Right renal cortex interstitium (tissue), 3 donors: Measurements from ENCODE around the gene TMEM18. TPM values are rescaled to one million over a fixed set of nuclear protein-coding genes. Genes with fewer than 3 reads are reported as not detected.

Experiments used
- DNase-seq, 3 donors: peaks; one replicate each; pipeline ENCODE4 v3.0.0-alpha.2; 2013; ENCODE audit warnings: low read depth in 3 of 3, low spot score in 2 of 3
- polyA plus RNA-seq, 3 donors: library from polyadenylated mRNA; unstranded; fragments of 120-200 nt; gene quantifications; one replicate each; pipeline ENCODE4 v1.2.1, GENCODE V29; 2013; ENCODE audit not compliant: insufficient read length in 3 of 3

TMEM18 gene
- polyA plus RNA-seq, 3 donors = 59.7 to 60.9 (median 60.7) TPM

DNA sequence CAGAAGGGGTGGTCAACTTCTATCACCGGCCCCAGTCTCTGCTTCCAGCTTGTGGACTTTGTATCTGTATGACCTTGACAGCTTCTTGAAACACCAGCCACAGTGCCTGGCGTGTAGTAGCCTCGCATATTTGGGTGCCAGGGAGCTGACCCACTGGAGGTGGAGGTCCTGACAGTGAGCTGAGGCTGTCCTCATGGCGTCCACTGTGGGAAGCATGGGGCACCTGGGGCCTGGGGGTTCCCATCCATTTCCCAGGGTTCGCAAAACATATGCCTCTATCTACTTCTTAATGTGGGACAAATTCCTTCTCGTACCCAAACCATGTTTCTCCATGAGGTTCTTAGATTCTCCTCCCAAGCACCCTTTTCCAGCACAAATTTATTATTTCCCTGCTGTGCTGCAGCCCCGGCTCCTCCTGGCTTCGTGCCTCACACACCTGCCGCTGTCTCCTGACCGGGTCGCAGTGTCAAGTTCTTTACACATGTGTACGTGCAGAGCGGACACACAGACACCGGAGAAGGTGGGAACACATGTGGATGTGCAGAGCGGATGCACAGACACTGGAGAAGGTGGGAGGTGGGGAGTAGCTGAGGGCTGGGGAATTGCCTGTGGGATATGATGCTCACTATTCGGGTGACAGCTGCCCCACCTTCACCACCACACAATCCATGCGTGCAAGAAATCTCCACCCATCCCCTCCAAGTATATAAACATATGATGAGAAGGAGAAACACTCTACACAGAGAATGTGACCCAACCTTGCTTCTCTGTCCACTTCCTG is 23.4 kb downstream of the TMEM18 start:
- DNase-seq = no peak

DNA sequence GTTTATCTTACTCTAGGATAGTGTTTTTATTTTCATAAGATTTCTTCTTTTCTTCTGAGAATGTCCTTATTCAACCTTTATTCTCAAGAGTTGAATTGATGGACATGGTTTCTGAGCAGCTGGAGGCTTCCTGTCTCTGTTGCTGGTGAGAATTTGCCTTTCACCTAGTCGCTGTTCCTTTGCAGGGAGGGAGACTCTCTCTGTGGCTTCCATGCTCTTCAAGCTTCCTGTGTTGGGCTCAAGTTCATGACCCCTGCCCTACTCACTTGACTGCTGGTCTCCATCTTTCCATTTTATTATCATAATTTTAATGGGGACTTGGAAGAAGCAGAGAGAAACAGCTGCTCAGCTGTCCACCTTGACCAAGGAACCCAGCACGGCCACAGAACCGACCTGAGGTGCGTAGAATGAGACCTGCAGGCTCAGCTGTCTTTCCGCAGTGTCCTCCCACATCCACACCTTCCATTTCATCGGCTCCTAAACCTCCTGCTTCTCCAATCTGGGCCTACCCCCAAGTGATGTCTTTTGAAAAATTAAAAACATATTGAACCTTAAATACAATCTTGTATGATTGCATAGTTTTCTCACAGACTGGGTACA is 24.2 kb downstream of the TMEM18 start:
- DNase-seq = no peak

DNA sequence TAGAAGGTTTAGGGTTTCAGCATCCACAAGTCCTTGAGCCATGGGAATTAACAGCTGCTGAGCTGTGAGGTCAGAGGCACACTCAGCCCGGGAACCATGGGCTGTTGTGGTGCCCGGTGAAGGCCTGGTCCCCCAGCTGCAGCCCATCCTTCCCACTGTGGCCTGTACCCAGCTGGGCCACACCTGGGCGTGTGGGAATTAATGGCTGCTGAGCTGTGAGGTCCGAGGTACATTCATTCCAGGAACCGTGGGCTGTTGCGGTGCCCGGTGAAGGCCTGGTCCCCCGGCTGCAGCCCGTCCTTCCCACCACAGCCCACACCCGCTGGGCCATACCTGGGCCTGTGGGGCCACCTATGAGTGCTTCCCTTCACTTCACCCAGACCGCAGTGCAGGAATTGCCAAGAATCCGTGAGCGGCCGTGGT is 25.2 kb downstream of the TMEM18 start:
- DNase-seq = no peak

DNA sequence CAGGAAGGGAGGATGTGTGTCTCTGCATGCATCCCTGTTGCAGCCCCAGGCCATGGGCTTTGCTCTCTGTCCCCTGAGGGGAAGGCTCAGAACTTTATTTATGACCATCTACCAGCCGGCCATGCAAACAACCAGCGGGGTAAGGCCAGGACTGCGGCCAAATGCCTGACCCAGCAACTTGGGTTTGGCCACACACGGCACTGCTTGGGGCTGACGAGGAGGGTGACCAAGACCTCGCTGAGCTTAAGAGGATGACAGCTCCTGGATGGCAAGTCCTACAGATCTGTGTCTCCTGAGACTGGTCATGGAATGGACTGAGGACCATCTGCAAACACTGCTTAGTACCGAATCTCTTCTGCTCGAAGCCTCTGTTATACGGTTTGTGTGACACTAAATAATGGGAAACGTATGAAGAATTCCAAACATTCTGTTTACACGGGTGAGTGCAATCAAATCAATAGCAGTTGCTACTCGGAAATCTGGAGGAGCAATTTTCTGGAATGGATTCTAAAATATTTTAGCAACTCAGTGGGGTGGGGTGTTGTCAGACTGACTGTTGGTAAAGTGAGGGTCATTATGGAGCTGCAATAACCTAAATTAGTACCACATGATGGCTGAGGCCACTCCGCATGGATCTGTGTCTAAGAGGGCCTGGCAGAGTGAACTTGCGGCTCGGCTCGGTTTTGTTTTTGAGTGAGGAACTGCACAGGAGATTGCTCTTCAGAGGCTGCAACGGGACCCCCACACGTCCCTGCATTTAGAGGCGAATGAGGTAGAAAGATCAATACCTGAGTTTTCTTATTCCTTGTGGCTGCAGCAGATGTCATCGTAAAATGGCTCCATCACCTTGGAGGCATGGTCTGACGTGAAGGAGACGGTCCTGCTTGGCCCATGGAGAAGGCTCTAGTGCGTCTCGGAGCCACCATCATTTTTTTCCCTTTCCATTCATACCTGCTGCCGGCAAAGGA is 26.6 kb downstream of the TMEM18 start:
- DNase-seq = no peak

DNA sequence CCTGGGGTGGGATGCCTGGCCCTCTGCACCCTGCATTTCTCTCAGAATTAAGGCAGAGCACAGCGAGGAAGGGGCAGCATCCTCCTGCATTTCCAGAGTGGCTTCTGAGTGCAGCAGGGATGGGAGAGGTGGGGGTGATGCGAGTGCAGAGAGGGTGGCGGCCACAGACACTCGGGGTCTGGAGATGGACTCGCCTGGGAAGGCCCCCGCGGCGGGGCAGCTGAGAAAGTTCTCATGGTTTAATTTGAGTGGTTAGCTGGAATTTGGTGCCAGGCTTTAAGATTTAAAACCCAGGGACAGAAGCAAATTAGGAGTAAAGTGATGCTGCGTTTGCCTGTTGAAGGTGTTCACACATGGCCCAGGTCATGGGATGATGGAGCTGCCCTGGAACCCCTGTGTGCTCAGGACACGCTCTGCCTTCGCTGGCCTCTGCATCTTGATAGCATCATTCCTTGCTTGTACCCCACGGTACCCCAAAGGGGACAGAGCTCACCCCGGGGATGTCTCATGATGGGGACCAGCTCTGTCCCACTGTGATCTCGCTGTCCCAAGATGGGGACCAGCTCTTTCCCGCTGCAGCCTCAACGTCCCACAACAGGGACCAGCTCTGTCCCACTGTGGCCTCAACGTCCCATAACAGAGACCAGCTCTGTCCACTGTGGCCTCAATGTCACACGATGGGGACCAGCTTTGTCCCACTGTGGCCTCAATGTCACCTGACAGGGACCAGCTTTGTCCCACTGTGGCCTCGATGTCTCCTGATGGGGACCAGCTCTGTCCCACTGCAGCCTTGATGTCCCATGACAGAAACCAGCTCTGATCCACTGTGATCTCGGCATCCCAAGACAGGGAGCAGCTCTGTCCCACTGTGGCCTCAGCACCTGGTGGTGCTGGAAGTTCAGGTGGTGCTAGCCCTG is 27.5 kb downstream of the TMEM18 start:
- DNase-seq = no peak

DNA sequence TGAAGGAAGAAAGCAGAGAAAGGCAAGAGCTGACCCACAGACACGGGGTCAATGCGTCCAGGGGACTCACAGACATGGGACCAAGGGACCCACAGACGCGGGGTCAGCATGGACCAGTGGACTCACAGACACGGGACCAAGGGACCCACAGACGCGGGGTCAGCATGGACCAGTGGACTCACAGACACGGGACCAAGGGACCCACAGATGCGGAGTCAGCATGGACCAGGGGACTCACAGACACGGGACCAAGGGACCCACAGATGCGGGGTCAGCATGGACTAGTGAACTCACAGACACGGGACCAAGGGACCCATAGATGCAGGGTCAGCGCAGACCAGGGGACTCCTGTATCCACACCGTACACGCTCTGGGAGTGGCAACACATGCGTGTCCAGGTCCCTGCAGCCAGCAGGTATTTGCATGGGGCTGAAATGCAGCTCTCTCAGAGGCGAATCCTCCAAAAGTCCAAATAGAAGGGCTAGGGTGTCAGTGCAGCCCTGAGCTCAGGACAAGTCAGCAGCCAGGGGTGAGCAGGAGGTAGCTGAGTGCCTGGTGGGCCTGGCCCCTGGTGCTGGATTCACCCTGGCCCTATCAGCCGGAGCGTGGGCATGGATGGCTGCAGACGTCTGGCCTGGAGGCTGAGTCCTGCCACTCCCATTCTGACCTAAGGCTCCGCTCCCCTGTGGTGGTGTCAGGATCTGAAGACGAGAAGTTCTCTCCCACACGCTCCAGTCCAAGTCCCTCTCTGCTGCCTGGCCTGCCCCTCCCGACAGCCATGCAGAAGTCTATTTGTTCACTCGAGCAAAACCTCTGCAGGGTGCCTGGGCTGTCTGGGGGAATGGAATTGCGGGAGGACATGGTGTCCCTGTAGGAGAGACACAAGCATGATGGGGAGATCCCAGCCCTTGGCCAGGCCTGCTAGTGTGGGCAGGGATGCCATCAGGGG is 28.5 kb downstream of the TMEM18 start:
- no peak for DNase-seq

DNA sequence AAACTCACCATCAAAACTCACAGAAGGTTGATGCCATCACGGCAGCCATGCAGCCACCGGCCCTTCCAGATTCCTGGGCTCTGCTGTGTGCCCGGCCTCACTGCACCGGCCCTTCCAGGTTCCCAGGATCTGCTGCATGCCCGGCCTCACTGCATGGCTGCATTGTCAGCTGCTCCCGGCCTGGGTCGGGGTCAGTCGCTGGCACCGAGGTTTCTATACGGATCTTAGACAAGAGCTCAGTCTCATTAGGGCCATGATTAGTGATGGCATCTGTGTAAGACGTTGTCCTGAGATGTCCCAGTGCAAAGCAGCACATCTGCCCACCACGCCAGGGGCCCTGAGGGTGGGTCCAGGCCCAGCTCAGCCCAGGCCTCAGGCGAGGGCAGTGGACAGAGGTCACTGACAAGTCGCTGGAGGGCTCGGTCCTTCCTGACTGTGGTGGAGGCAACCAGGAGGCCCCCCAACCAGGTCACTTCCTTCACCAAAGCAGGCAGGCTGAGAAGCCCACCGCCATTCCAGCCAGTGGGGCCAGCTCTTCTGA is 29.4 kb downstream of the TMEM18 start:
- DNase-seq = no peak

DNA sequence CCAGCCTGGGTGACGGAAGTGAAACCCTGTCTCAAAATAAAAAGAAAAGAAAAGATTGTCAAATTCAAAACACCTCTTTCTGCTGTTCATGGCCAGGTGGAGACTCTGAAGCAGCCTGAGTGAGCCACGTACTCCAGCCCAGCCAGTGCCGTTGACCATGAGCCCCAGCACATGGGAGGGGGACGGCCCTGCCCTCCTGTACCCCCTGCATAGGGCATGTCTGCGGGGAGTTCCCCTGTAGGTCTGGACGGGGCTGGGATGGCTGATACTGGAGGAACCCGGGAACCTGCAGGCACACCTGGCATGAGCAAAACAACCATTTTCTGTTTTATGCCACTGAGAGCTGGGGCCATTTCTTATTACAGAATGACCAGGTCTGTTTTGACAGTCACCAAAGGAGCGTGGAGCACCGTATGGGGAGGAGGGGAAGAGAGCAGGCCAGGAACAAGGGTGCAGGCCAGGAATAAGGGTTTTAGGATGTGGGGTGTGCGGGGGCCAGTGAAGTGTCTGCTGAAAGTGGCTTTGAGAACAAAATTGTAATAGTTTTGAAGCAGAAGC is 30.1 kb downstream of the TMEM18 start:
- DNase-seq = no peak

DNA sequence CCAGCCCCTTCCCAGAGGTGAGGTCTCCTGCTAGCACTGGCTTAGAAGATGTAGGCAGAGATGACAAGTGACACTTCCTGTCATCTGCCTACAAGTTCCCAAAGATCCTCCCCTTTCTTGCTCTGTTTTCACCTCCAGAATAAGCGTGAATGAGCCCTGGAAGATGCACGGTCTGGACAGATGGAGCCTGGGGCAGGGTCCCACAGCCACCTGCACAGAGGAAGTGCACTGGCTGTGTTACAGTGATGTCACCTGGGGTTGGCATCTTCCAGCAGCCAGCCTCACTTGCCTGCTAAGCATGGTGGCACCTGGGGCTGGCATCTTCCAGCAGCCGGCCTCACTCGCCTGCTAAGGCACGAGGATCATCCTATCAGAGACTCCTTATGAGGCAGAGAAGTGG is 32.3 kb downstream of the TMEM18 start:
- DNase-seq = no peak

DNA sequence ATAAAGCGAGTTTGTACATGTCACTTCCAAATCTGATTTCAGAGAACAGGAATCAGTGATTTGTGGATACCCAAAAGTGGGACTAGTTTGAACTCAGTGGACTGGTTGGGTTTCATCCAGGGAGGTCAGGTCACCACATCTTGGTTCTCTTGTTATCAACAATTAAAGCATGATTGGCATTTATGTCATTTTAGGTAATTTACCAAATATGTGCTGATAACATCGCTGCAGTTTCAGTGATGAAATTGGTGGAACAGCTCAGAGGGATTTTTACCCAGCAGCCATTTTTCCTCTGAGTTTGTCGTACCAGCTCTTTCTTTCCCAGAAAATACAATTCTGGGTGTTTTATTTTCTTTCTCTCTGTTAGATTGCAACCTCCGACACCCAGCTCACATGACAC is 33.4 kb downstream of the TMEM18 start:
- no peak for DNase-seq

DNA sequence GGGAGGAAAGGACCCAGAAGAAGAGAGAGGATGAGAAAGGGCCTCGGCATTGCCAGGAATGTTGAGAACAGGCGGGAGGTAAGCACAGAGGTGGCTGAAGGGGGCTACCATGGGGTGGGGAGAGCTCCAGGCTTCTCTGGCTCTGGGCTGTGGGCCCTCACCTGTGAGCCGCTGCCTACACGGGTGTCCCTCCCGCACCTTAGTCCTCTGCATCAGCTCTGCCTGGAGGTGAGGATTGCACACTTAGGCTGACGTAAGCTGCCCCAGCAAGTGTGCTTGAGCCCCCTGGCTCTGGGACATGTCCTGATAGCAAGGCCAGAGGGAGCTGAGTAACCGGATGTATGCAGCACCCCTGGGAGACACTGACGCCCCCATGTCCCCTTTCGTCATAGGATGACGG is 33.9 kb downstream of the TMEM18 start:
- DNase-seq = no peak

DNA sequence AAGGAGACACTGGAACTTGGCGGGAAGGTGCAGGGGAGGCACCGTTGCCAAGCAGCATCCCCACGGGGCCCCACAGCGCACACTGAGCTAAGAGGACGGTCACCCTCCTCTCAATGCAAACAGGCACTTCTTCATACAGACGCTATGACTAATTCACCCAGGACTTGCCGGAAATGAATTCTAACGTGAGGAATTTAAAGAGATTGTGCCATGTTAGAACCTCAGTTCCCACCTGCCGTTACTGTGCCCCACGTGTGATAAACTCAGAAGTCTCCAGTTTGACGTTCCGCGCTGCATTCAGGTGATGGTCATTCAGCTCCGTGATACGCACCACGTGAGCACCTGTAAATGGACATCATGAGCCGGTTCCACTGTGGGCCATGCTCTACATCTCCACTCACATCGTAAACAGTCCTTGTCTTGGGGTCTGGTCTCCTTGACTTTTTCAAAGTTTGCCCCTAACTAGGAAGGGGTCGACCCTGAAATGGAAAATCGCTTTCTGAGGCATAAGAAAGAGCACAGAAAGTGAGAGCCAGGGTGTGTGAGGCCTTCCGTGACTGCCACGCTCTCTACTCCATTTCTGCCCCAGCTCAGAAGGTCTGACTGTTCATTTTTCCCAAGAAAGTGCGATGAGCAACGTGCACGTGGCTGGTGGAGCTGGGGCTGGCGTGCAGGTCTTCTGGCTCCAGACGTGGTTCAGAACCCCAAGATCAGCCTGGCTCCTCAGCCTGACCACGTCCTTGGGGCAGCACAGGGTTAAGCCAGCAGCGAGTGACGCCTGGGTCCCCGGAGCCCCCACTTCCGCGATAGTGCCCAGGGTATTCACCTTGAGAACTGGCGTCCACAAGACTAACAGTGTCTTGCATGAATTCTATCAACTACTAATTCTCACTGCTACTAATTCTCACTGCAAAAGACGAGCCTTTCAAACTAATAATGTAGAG is 35.1 kb downstream of the TMEM18 start:
- no peak for DNase-seq

DNA sequence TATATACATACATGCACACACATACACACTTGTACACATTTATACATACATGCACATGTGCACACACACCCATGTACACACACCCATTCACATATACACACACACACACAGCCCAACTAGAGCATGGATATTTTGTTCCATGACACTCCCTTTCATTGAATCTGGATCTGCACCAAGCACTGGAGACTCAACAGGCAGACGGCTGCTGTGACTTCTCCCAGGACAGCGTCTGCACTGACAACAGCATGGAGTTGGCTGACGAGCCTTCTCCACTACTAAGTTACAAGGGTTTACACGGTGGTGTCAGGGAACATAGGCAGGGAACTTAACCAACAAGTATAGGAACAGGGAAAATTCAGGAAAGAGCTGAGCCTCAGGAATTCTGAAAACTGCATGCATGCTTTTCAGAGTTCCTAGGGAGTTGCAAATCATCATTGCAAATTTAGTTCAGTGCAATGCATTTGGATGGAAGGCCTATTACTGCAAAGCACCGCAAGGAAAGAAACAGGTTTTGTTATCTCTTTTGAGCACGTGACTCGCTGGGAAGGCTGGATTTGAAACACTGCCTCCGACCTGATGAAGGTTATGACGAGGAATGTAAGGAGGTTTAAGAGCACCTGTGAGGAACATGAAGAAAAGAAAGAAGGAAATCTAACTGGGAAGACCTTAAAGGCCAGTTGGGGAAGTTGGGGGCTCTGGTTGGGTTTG is 35.9 kb downstream of the TMEM18 start:
- DNase-seq = no peak

DNA sequence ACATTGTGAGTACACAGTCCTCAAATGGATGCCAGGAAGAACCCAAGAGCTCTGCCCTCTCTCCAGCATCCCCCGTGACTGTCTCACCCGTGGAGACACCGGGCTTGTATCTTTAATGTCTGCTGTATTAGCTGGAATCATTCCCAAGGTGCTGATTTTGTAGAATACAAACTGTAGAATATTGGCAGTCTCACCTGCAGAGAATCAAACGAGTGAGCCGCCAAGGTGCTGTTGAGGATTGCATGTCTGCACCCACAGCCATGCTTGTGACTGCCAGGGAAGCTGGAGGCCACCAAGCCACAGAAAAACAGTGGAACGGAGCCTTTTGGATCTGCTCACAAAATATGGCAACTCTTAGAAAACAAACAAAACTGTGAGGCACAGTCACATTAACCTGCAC is 37.5 kb downstream of the TMEM18 start:
- DNase-seq = no peak

DNA sequence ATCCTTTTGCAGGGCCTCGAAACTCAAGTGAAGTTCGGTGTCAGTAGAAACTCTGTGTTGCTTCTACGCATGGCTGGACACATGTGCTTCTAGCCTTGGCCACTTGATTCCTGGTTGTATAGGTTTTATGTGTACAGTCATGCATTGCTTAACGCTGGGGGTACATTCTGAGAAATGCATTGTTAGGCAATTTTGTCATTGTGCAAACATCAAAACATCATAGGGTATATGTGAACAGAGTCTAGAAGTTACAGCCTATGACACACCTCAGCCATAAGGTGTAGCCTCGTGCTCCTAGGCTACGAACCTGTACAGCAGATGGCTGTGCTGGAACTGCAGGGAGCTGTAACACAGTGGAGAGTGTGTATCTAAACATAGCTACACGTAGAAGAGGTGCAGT is 39.4 kb downstream of the TMEM18 start:
- no peak for DNase-seq

DNA sequence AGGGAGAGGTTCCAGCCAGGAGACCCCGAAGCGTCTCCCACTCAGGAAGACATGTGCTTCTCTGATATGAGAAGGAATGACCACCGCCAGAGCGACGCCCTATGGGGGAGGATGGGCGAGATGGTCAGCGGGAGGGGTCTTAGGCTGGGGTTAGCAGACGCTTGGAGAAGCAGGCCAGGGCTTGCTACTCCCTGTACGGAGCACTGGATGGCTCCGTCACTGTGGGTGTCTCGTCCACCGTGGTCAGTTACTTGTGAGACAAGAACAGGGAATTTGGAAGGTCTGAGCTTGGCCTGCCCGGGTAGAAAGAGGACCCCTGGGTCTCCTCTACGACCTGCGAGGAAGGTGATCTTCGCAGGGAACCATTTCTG is 39.8 kb downstream of the TMEM18 start:
- DNase-seq = no peak
